NCI-H146 treated with DMSO at 0.1 percent for 48 hours (cell line): ENCODE results near the gene ACAT2.
"Not testable (repeated sequence)": the region's sequence is repeated elsewhere in the genome, so short reads cannot be mapped to it uniquely, and the experiment has no call there.

Source experiments
- DNase-seq: peaks from one replicate; lab custom pipeline; 2025; ENCODE audit not compliant: unreplicated experiment; lab: John Stamatoyannopoulos, UW

ACAT2 gene

GRCh38 chr6:159729598-159730331 lies 32.1 kb upstream of the ACAT2 start:
- no peak for DNase-seq

DNA sequence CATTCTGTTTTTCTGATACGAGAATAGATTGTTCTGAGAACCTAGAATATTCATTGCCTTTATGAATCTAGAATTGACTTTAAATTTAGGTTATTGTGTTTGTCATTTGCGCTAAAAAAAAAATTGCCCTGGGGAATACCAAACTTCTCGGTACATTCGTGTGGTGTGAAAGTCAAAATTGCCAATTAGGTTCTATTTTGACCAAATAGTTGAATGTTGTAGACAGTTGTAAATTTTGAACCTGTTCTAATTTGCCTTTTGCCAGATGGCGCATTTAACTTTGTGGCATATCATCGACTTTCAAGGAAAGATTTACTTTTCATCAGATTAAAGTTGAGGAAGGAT lies 31.5 kb upstream of the ACAT2 start:
- no peak for DNase-seq

DNA sequence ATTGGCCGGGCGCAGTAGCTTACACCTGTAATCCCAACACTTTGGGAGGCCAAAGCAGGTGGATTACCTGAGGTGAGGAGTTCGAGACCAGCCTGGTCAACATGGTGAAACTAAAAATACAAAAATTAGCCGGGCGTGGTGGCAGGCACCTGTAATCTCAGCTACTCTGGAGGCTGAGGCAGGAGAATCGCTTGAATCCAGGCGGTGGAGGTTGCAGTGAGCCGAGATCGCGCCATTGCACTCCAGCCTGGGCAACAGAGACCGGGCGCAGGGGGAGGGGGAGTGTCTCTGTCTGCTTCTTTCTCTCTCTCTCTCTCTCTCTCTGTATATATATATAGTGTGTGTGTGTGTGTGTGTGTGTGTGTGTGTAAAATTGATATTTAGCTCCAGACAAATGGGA lies 29.3 kb upstream of the ACAT2 start:
- DNase-seq = not testable (repeated sequence)

GRCh38 chr6:159733395-159733794 lies 28.4 kb upstream of the ACAT2 start:
- DNase-seq = not testable (repeated sequence)

DNA sequence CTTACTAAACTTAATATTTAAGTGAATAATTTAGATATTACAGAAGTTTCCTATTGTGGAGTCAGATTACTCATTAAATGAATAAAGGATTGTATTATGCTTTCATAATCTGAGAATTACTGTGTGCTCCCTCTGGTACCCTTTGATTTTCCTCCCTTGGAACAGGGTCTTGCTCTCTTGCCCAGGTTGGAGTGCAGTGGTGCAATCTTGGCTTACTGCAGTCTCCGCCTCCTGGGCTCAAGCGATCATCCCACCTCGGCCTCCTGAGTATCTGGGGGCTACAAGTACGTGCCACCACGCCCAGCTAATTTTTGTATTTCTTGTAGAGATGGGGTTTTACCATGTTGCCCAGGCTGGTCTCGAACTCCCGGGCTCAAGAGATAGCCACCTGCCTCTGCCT lies 24.9 kb upstream of the ACAT2 start:
- no peak for DNase-seq

- no peak for DNase-seq
These were observed 22.5 kb upstream of the ACAT2 start for GRCh38 chr6:159739341-159739740.

- no peak for DNase-seq
These were observed 19.7 kb upstream of the ACAT2 start for GRCh38 chr6:159742165-159742564.

GRCh38 chr6:159745081-159745480 lies 16.8 kb upstream of the ACAT2 start:
- DNase-seq = no peak

DNA sequence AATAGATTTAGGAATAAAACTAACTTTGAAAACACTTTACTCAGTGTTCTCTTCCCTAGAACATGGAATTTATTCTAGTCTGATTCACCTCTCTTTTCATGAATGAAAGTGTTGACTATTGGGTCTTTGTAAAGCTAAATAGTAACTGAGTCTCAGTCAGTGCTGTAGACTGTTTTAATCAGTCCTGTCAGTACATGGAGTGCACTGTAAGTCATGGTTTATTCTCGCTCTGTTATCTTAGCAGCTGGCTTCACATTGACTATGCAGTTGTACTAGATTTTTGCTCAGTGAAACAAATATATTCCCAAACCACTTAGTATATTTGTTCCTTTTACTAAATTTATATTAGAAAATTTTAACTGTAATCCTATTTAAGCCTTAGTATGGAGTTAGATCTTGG lies 15.1 kb upstream of the ACAT2 start:
- no peak for DNase-seq

GRCh38 chr6:159748127-159748526 lies 13.7 kb upstream of the ACAT2 start:
- DNase-seq = not testable (repeated sequence)

DNA sequence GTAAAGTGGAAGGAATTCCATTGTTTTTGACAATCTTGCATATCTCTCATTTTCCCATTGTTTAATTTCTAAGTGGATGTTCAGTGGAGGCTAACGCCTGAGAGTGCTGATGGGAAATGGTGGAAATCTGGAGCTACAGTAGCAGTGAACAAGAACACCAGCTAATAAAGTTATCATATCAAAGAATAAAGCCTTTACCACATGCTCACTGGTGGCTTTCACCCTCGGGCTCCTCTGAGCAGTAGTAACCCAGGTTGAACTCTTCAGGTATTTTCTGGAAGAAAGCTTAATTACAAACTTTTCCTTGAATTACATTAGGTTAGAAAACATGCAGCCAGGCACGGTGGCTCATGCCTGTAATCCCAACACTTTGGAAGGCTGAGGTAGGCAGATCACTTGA lies 10.4 kb upstream of the ACAT2 start:
- DNase-seq = no peak

DNA sequence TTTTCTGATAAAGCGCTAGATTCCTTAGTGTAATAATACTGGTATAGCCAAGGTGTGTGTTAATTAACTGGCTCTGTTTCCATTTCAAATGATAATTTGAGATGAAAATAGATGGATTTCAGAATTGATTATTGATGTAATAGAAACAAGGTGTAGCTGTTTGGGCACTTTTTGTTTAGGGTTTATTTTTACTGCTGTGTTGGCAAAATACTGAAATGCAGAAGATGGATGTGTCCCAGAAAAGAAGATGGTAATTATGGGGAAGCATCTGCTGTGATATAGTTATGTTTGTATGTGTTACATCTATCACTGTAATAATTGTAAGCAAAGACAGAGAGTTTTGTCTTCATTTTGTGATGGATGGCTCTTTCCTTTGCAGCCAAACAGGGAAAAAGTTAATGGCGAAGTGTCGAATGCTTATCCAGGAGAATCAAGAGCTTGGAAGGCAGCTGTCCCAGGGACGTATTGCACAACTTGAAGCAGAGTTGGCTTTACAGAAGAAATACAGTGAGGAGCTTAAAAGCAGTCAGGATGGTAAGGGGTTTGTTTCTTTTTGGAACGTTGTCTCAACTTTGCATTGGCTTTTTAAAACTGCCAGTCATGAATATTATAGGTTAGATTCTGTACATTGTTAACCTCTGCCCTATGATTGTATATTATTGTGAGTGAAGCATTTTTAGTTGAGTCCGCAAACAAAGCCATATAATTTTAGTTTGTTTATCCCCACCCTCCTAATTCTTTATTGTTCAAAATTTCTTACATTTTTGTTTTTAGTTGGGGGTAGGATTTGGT lies 8.6 kb upstream of the ACAT2 start:
- no peak for DNase-seq

DNA sequence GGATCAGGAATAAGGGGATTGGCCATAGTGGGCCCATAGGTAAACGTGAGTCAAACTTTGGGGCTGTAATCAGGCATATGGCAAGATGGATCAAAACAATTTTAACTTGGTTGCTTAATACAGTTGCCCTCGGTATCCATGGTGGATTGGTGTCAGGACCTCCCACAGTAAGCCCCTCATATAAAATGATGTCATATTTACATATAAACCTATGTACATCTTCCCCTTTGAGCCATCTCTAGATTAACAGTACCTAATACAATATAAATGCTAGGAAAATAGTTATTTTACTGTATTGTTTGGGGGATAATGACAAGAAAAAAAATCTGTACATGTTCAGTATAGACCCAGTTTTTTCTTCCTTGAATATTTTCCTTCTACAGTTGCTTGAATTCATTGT lies 7.4 kb upstream of the ACAT2 start:
- no peak for DNase-seq

- no peak for DNase-seq
These were observed 6.6 kb upstream of the ACAT2 start for GRCh38 chr6:159754959-159755914.

DNA sequence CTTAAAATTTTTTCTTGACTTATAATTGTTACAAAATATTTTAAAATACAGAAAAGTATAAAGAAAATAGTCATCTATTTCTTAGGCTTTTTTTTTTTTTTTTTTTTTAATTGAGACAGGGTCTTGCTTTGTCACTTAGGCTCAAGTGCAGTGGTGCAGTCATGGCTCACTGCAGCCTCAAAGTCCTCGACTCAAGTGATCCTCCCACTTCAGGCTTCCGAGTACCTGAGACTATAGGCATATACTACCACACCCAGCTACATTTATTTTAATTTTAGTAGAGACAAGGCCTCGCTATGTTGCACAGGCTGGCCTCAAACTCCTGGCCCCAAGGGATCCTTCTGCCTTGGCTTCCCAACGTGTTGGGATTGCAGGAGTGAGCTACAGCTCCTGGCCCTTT lies 5.3 kb upstream of the ACAT2 start:
- no peak for DNase-seq

GRCh38 chr6:159758031-159759001 lies 3.5 kb upstream of the ACAT2 start:
- DNase-seq = no peak

GRCh38 chr6:159759645-159760044 lies 2.2 kb upstream of the ACAT2 start:
- no peak for DNase-seq

DNA sequence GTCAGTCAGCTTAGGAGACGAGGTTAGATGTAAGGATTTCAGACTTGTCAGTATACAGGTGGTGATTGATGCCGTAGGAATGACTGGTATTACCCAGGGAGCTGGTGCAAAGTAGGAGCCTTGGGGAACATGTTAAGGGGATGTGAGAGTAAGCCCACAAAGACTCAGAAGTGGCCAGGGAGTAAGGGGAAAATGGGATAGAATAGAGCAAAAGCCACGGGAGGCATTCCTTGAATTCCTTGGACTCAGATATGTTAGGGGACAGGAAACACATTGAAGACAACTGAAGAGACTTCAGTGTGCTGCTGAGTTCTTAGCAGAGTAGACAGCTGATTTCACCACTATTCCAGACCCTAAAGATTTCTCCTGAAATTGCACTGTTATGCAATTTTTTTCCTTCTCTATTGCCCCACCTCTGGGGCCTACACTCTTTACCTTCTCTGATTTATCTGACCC lies 1.2 kb upstream of the ACAT2 start:
- DNase-seq = no peak

GRCh38 chr6:159761129-159761872 lies 544 bp upstream of the ACAT2 start:
- DNase-seq = no peak
